ENCODE data around the gene NR1H2. TPM values are rescaled to one million over a fixed set of nuclear protein-coding genes. Genes with fewer than 3 reads are reported as not detected.

Gene NR1H2
- total RNA-seq, 1 experiment from 2014 or later: 40.3 TPM

GRCh38 chr19:50422397-50423278, 46.4 kb downstream of the NR1H2 start:
- CTCF ChIA-PET: no interaction called here
- no peak overlapping the region for H3K4me2 ChIP-seq (ENCODE audit: low read length)
- POLR2A ChIA-PET: no interaction called here
- RAD21 ChIA-PET (ENCODE audit: low non-redundant PET in 1 of 2, low total read pairs in 2 of 2, uncharacterized antibody in 2 of 2, unreplicated experiment in 2 of 2): no interaction called here
- TF ChIP-seq EZH2 (IDR thresholded peaks at IDR 0.05): no peak
- TF ChIP-seq ELF1 (IDR thresholded peaks at IDR 0.05; ENCODE audit: borderline replicate concordance, low read depth): no peak
- no peak for TF ChIP-seq CTCF (IDR thresholded peaks at IDR 0.05 in 2 of 3, conservative IDR thresholded peaks at IDR 0.05 in 1 of 3; ENCODE audit: borderline replicate concordance in 1 of 3, insufficient read depth in 1 of 3, low read depth in 2 of 3, low read length in 2 of 3)
- no peak for TF ChIP-seq TCF7L2 (IDR thresholded peaks at IDR 0.05; ENCODE audit: borderline replicate concordance, extremely low read depth, insufficient read depth, insufficient read length)
- TF ChIP-seq FOSL1 (IDR thresholded peaks at IDR 0.05; ENCODE audit: low read depth): no peak
- no peak for TF ChIP-seq MAX (IDR thresholded peaks at IDR 0.05)
- no peak for TF ChIP-seq ZNF274 (IDR thresholded peaks at IDR 0.05; ENCODE audit: low read depth, low read length)
- no peak for TF ChIP-seq CEBPB (IDR thresholded peaks at IDR 0.05; ENCODE audit: low read depth)
- TF ChIP-seq POLR2A (IDR thresholded peaks at IDR 0.05; ENCODE audit: borderline replicate concordance, extremely low read depth, insufficient read depth, insufficient read length): no peak
- no peak for TF ChIP-seq REST (IDR thresholded peaks at IDR 0.05; ENCODE audit: low read depth)
- no peak for TF ChIP-seq SRF (IDR thresholded peaks at IDR 0.05; ENCODE audit: low read depth)
- TF ChIP-seq YY1 (IDR thresholded peaks at IDR 0.05; ENCODE audit: extremely low read depth, insufficient replicate concordance, low read depth, low read length): no peak
- TF ChIP-seq ZFX (IDR thresholded peaks at IDR 0.05): no peak
- TF ChIP-seq POLR2AphosphoS5 (IDR thresholded peaks at IDR 0.05; ENCODE audit: low read depth, low read length): no peak
- TF ChIP-seq SIN3A (IDR thresholded peaks at IDR 0.05; ENCODE audit: low read depth): no peak
- no peak for TF ChIP-seq ZBTB33 (IDR thresholded peaks at IDR 0.05; ENCODE audit: extremely low read depth, insufficient replicate concordance, low read length)
- TF ChIP-seq EZH2phosphoT487 (IDR thresholded peaks at IDR 0.05; ENCODE audit: borderline replicate concordance): no peak
- intact Hi-C loops (cut with micrococcal nuclease): no loop called here
- no peaks in the 10 kb centered on the region for H3K4me1 ChIP-seq (ENCODE audit: control insufficient read depth in 1 of 2, insufficient read depth in 2 of 2, low read length in 2 of 2)
- H3K27me3 ChIP-seq (ENCODE audit: insufficient read depth, low read length): no peaks in the 10 kb centered on the region
- DNase-seq (ENCODE audit: low read depth, low spot score) (no peak), ATAC-seq (no peak)
- no peak overlapping the region for H3K27ac ChIP-seq (ENCODE audit: low read depth, low read length)
- H3K9me3 ChIP-seq (ENCODE audit: control insufficient read depth in 1 of 2, insufficient read depth in 1 of 2, low read depth in 1 of 2, low read length in 2 of 2): no peaks in the 10 kb centered on the region
- H2AFZ ChIP-seq (ENCODE audit: low read depth, low read length, poor library complexity, severe bottlenecking): no peak overlapping the region
- no peak overlapping the region for H3K9ac ChIP-seq (ENCODE audit: low read length)
- no peaks in the 10 kb centered on the region for H3K79me2 ChIP-seq (ENCODE audit: insufficient read depth, low read length)
- H3K4me3 ChIP-seq (replicated peaks in 1 of 2; ENCODE audit: low read depth in 1 of 2, low read length in 2 of 2): no peak overlapping the region
- no peaks in the 10 kb centered on the region for H3K9me2 ChIP-seq (ENCODE audit: insufficient read depth)
- H3K36me3 ChIP-seq (ENCODE audit: control insufficient read depth in 1 of 2, insufficient read depth in 2 of 2, low read length in 2 of 2): no peaks in the 10 kb centered on the region
- no TSS peak for BruUV-seq (replicated peaks)
- H4K20me1 ChIP-seq (ENCODE audit: insufficient read depth): no peaks in the 10 kb centered on the region
